Right forelimb (tissue), 1 donor: ENCODE results near the gene BDKRB2.
A peak's percentile ranks its signal among the peaks of the same experiment; 100 is the strongest.

Experiments
- DNase-seq: peaks from one replicate; pipeline ENCODE4 v3.0.0-alpha.2; 2018

The BDKRB2 gene

DNA sequence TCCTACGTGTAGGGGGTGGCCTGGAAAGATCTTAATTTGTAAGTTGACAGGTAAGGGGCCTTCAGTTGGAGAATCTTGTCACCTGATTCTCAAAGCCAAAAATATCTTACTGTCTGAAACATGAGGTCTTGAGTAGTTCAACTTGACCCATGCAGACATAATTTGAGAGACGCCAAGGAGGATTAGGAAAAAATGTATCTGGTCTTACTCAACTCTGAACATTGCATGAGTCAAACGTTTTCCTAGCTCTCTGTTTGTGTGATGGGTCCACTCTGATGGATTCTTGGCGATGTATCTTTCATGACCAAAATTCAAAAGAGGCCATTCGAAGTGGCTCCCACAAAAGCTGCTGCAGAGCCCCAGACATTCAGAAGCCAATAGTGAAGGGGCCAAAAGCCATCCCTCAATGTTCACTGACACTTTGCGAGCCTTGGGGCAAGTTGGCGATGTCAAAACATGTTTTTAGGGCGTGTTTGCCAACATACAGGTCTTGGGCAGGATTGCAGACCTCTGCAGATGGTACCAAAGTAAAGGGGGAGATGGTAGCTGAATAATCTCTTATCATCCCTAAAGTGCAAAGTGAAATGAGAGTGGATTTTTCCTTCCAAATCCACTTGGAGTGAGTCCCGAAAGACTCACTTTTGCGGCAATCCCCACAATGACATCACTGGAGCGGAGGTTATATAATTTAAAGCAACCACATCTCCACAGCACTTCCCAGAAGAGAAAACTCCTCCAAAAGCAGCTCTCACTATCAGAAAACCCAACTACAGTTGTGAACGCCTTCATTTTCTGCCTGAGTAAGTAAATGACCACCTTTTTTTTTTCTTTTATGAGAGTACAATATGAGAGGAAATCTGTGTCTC is 51.1 kb downstream of the BDKRB2 start, which contains the start of gene BDKRB1:
BDKRB1 (plus strand) TSS at position 710 of the 866 bp plus-strand sequence. CDS start 7,473 bp downstream, outside the sequence.
- no peak for DNase-seq

DNA sequence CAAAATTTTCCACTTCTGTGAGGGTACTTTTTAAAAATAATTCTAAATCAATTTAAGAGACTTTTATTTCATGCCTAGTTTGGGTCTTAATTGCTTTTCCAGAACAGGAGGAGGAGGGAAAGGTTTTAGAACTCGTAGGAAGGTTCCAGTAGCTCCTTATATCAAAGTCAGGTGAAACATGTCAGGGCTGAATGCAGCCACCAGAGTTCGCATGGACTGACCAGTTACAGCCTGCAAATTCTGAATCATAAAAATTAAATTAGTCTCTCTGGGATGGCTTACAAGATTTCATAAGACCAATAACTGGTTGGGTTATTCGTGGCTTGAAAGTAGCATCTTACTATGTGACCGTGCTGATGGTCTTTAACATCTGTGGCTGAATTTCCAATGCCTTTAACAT is 51.8 kb downstream of the BDKRB2 start:
- no peak for DNase-seq

DNA sequence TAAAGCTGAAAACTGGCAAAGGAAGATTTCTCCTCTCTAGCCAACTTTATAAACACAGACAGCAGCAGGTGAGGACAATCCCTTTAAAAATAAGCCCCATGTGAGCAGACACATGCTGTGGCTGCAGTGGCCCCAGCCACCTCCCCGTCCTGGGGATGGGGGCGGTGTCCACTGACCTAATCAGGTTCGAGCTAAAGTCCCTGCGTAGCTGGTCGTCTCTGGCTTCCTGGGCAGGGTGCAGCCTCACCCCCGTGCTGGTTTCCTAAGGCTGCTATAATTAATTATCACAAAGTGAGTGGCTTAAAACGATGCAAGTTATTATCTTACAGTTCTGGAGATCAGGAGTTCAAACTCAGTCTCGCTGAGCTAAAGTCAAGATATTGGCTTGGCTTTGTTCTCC is 52.4 kb downstream of the BDKRB2 start:
- no peak for DNase-seq

DNA sequence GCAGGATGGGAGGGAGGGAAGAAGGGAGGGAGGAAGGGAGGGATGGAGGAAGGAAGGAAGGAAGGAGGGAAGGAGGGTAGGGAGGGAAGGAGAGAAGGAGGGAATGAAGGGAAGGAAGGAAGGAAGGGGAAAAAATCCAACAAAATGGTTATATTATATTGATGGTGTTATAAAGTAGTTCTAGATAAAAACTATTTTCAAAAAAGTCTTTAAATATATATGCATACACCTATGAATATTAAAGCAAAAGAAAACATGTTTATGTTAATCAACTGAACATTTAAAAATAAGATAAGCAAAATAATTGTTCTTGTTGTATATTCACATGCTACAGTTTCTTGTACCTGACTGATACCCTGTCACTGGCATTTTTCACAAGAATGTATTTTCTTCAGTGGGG is 53.3 kb downstream of the BDKRB2 start:
- no peak for DNase-seq

DNA sequence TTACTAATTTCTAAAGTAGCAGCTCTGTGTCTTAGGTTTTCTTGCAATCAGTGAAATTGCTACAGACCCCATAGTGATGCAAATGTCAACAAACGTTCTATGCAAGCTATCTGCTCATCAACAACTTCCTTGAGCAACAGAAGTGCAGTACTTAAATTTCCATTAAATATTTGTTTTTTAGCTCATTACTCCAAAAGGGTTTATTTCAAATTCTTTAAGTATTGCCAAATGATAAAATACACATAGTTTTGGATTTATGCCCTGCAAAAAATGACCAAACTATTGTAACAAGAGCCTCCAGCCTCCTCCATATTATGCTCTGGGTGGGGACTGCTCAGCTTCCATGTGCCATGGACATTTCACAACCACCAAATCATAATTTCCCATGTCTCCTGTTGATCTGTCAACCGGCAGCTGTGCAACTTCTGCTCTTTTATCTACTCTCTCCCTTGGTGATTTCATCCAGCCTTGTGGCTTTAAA is 55.7 kb downstream of the BDKRB2 start:
- no peak for DNase-seq

DNA sequence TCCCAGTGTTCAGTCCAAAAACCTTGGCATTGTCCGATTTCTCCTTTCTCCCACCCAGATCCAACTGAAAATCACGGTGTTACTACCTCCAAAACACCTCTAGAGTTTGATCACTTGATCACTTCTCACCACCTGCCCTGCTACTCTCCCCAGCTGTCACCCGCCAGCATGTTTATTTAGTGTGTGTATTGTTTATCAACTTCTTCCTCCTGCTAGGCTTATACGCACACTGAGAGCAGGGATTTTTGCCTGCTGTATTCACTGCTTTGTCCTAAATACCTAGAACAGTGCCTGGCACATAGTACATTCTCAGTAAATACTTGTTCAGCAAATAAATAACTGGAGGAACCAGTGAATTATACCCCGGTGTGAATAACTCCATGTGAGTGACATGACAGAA is 56.4 kb downstream of the BDKRB2 start:
- no peak for DNase-seq

DNA sequence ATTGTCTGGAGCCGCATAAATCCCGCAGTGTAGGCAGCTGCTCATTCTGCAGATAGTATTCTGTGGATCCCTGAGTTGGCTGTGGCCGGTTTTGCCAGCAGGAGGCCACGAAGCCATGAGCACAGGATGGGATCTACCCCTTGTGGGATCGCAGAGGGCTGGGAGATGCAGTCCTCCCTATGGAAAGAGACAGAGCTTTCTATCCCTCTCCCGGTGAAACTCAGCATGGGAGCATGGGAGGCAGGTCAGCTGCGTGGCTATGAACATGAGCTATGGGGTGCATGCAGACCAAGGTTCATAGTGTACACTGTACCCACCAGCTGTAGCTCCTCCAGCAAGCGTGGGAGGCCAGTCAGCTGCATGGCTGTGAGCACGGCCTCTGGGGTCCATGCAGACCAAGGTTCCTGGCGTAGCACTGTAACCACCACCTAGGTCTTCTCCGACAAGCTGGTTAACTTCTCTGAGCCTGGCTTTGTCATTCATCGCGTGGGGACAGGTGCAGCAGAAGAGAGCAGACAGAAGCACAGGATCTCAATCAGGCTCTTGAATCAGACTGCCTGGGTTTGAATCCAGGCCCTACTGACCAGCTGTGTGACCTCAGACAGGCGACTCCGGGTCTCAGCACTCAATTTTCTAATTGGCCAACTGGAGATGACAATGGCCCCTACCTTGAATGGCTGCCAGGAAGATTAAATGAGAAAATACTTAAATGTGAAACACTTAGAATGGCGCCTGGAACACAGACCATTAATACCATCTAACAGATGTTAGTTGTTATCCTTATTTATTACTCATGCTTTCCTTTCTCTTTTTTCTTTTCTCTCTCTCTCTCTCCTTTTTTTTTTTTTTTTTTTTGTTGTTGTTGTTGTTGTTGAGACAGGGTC is 57.4 kb downstream of the BDKRB2 start:
- DNase-seq = no peak

DNA sequence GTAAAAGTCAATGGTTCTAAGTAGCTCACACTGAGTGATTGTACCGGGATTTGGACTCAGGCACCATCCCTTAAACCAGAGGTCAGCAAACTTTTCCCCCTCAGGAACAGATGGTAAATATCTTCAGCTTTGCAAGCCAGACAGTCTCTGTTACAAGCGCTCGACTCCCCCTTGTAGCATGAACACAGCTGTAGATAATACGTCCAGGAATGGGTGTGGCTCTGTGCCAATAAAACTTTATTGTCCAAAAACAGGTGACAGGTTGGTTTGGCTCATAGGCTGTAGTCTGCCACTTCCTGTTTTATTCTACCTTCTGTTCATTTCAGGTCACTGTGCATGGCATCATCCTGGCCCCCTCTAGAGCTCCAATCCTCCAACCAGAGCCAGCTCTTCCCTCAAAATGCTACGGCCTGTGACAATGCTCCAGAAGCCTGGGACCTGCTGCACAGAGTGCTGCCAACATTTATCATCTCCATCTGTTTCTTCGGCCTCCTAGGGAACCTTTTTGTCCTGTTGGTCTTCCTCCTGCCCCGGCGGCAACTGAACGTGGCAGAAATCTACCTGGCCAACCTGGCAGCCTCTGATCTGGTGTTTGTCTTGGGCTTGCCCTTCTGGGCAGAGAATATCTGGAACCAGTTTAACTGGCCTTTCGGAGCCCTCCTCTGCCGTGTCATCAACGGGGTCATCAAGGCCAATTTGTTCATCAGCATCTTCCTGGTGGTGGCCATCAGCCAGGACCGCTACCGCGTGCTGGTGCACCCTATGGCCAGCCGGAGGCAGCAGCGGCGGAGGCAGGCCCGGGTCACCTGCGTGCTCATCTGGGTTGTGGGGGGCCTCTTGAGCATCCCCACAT is 58.9 kb downstream of the BDKRB2 start:
- no peak for DNase-seq

DNA sequence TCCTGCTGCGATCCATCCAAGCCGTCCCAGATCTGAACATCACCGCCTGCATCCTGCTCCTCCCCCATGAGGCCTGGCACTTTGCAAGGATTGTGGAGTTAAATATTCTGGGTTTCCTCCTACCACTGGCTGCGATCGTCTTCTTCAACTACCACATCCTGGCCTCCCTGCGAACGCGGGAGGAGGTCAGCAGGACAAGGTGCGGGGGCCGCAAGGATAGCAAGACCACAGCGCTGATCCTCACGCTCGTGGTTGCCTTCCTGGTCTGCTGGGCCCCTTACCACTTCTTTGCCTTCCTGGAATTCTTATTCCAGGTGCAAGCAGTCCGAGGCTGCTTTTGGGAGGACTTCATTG is 59.5 kb downstream of the BDKRB2 start:
- no peak for DNase-seq

DNA sequence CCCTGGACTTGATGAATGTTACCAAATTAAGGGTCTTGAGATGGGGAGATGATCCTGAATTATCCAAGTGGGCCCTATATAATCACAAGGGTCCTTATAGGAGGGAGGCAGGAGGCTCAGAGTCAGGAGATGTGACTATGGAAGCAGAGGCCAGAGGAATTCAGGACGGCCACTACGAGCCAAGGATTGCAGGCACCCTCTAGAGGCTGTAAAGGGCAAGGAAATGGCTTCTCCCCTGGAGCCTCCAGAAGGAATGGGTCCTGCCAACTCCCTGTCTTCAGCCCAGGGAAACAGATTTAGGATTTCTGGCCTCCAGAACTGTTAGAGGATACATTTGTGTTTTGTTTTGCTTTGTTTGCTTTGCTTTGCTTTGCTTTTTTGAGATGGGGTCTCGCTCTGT is 60.2 kb downstream of the BDKRB2 start:
- DNase-seq = no peak

DNA sequence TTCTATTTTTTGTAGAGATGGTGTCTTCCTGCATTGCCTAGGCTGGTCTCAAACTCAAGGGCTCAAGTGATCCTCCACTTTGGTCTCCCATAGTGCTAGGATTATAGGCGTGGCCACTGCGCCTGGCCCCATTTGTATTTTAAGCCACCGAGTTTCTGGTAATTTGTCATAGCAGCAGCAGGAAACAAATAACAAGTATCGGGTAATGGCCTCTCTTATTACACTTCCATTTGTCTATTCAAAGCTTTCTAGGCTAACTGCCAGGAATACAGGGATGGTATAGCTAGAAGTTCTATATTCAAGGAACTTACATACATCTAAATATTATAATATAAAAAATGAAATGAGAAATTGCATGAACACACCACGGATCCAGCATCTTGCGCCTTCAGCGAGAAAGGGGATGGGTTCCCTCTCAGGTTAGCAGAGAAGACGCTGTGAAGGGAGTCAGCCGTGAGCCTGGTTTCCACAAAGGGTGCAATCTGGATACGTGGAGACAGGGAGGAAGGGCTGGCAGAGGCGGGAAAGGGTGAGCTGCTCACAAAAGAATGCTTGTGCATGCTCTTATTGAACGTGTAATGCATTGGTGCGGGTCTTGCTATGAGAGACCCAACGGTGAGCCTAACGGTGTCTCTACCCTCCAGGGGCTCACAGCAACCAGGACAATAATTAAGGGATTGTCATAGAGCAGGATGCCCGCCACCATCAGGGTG is 60.9 kb downstream of the BDKRB2 start:
- no peak for DNase-seq

DNA sequence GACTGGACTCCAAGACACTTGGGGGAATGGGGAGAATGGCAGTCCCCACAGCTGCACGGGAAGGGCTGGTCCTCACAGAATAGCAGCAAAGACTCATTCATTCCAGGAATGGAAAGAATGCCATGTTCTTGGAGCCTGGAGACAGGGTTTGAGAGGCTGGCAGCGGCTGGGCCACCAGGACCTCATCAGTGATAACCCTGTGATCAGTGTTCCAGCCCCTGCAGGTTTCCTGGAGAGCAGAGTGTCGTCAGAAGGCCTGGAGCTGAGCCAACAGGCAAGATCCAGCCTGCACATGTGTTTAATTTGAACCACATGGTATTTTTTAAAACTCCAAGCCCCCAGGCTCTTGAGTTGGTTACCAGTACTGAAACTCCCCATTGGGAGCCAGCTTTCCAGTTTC is 62.7 kb downstream of the BDKRB2 start:
- DNase-seq = peak; percentile 69

DNA sequence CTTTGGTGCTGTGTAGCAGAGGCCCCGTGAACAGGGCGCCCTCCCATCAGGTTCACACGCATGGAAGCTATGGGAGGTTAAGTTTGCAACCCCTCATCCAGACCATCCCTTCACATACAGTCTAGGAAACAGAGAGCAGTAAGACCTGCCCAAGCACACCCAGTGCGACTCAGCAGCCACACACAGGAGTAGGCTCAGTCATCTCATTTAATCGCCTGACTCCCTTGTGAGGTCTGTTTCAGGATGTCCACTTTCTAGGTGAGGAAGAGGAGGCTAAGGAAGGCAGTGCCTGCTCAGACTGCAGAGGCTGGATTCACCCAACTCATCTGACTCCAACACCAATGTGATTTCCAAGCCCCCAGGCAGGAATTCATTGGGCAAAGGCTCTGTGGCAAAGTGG is 63.3 kb downstream of the BDKRB2 start:
- no peak for DNase-seq

DNA sequence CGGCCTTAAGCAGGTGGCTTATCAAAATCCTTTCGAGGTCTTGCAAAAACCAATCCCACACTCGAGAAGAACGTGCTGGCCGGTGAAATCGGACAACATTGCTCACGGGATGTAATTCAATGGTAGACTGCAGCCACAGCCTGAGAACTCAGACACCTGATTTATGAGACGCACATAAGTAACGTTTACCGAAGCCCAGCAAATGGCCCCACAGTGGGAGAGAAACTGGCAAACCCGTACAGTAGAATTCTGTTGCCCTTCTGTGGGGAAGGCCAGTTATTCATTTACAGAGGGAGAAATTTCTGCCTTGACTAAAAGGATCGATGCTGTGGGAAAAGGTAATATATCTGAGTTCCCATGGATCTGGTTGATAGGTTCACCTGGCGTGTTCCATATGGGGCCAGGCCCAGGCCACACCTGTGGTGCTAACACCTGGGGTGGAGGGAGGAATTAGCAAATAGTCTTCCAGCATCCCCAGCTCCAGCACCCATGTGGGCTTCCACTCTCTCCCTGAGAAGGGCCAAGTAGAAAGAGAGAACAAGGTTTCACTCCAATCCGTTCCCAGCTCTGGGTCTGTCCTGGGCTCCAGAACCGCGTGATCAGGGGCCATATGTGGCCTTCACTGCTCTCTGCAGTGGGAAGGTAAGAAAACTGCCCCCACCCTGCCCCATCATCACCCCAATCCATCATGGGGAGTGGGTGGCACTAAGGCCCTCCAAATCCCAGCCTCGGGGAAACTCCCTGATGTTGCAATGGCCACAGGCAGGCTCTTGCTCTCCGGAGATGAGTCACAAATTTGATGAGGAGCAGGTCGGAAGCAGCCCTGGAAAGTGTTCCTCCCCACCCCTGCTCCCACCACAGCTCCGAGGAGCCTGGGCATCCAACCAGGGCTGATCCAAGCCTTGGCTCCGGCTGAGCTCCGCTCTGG is 64.1 kb downstream of the BDKRB2 start:
- DNase-seq = no peak

DNA sequence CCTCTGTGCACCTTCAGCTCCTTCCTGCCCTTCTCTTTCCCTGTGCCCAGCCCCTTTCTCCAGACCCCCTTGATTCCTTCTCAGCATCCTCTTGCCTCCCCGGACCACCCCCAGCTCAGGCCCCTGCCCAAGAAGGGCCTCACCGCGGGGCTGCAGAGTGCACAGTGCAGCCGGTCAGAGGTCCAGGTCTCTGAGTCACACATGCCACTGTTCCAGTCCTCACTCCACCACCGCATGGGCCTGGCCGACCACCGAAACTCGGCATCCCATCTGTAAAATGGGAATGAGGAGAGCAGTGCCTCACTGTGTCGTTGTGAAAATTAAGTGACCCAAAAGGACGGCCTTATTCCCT is 64.7 kb downstream of the BDKRB2 start:
- DNase-seq = no peak

DNA sequence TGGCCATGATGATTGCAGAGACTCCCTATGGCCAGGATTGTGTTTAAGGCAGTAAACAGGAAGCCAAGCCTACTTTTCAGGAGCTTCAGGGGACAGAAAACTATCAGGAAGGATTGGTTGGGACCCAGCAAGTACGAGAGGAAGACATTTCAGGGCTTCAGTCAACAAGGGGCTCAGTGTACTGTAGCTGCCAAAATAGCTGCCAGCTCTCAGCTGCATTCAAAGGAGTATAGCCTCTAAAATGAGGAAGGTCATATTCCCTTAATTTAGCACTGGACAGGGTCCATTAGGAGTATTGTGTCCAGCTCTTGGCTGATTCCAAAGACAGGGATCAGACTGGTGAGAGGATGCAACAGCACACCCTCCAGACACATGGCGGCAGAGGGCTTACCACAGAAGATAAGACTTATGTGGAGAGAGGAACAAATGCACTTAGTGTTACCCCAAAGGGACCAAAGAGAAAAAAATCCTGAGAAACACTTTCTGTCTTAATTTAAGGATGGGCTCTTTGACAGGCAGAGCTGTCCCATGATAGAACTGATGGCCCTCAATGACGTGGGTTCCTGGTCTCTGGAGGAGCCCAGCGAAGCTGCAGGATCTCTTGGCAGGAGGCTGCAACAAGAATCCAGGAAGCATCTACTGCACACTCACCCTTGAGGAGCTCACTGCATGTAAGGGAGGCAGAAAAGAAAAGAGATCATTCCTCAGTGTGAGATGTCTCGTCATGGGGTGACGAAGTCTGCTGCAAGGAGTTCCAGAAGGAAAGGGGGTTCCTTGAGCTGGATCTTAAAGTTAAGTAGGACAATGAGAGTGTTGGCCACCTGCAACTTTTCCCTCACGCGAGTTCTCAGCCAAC is 66.2 kb downstream of the BDKRB2 start:
- DNase-seq = no peak

DNA sequence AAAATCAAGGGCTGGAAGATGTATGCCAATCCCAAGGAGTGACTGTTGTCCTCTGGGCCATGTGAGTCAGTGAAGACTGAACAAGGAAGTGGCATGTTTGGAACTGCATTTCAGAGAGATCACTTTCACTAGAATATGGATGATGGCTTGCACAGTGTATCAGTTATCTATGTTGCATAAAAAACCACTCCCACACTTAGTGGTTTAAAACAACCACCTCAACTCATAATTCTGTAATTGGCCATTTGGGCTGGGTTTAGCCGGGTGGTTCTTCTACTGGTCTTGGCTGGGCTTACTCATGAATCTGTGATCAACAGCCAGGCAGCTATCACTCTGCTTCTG is 66.8 kb downstream of the BDKRB2 start:
- no peak for DNase-seq

DNA sequence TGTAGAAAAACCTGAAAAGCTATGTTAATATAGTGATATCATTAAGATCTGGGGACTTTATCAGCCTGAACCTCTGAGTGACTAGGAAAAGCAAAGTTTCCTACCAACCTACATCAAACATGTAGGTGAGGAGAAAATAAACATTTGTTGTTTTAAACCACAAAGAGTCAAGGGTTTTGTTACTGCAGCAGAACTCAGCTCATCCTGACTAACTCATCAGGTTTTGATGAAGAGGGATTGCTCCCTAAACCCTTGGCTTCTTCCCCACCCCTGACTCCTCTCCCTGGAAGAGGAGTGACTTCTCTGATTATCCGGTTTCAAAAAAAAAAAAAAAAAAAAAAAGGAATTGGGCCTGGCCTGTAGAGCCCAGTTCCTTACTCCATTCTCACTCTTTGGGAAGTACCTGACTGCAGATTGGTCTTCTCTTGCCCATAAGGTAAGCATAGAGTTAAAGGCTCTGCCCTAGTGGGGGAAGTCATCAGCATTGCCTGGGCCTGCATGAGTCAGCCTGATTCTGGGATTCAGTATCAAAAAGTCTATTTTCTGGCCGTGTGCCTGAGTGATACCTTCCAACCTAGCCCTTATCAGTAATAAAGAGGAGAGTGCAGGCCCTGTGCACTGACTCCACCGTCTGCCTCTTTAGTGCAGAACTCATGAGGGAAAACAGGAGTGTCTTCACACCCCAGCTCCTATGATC is 68.3 kb downstream of the BDKRB2 start:
- DNase-seq = no peak

DNA sequence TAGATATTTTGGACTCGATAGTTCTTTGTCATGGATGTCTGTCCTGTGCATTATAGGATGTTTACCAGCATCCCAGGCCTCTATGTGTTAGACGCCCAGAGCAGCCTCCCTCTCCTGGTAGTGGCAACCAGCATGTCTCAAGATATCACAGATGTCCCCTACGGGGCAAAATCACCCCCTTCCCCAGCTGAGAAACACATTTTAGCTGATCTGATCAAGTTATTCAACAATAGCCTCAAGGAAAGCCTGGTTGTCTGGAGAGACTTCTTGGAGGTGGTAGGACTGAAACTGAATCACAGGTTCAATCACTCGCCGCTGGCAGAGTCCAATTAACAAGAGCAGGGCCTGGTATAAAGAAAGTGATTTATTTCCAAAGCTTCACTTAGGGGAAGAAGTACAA is 69.0 kb downstream of the BDKRB2 start:
- no peak for DNase-seq

DNA sequence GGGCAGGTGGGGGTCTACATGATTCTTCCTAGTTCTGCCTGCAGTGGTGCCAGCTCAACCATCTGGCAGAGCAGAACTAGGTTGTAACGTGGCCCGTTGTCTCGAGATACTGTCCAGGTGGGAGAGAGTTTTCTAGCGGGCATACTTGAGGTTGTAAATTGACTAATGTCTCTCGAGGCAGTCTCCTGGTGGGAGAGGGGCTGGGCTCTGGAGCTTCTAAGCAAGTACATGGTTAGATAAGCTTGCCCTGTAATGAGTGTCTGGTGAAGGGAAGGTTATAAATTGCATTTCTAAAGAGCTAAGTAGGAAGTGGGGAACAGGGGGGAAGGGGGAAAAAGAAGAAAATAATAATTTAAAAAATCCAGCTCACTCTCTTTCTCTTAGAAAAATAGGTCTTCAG is 69.5 kb downstream of the BDKRB2 start:
- no peak for DNase-seq
